A673 (cell line): ENCODE data around the gene SMARCA4. TPM values are rescaled to one million over a fixed set of nuclear protein-coding genes. Genes with fewer than 3 reads are reported as not detected.

Experiments used
- BruUV-seq: library from RNA; stranded (reverse); fragments of 400-500 nt; replicated peaks from 2 replicates; lab custom pipeline; 2021; lab: Mats Ljungman, UMichigan
- CTCF ChIA-PET: fragments of 300-600 bp; sonication (Branson Sonifier 250); formaldehyde crosslinking; loops from one replicate; lab custom pipeline; 2022; ENCODE audit warnings: antibody characterized with exemption; lab: Charles Lee
- POLR2A ChIA-PET: fragments of 300-600 bp; sonication (Branson Sonifier 250); formaldehyde crosslinking; loops from one replicate; lab custom pipeline; 2022; ENCODE audit warnings: antibody characterized with exemption; ENCODE audit not compliant: low non-redundant PET; lab: Charles Lee
- DNase-seq: peaks from one replicate; pipeline ENCODE4 v3.0.0-alpha.2; 2015; ENCODE audit warnings: low spot score
- H3K27ac ChIP-seq: fragments of 200-600 bp; sonication (generic); 2 replicates; pipeline ENCODE4 v1.5.1; 2016; ENCODE audit warnings: mixed run types, low read depth, mild to moderate bottlenecking, mixed read lengths, antibody characterized with exemption, low read length; ENCODE audit not compliant: poor library complexity, severe bottlenecking
- H3K27me3 ChIP-seq: fragments of 200-600 bp; sonication (generic); replicated peaks from 2 replicates; pipeline ENCODE4 v1.6.1; 2017; ENCODE audit warnings: mixed run types, low read depth, mild to moderate bottlenecking, mixed read lengths, antibody characterized with exemption, low read length; ENCODE audit not compliant: insufficient read depth, poor library complexity
- H3K36me3 ChIP-seq: fragments of 200-600 bp; sonication (generic); 2 replicates; pipeline ENCODE4 v1.6.1; 2016; ENCODE audit warnings: mixed run types, mild to moderate bottlenecking, mixed read lengths, antibody characterized with exemption, low read length; ENCODE audit not compliant: insufficient read depth, poor library complexity, severe bottlenecking
- H3K4me1 ChIP-seq: fragments of 200-600 bp; sonication (generic); 2 replicates; pipeline ENCODE4 v1.6.1; 2017; ENCODE audit warnings: mixed run types, mild to moderate bottlenecking, mixed read lengths, antibody characterized with exemption, low read length; ENCODE audit not compliant: insufficient read depth, poor library complexity, severe bottlenecking
- H3K4me3 ChIP-seq: fragments of 200-600 bp; sonication (generic); 2 replicates; pipeline ENCODE4 v1.5.1; 2016; ENCODE audit warnings: low read depth, mixed run types, mild to moderate bottlenecking, mixed read lengths, low read length; ENCODE audit not compliant: poor library complexity, severe bottlenecking
- H3K9me3 ChIP-seq: fragments of 200-600 bp; sonication (generic); 2 replicates; pipeline ENCODE4 v1.6.1; 2016; ENCODE audit warnings: mixed run types, low read depth, mild to moderate bottlenecking, mixed read lengths, antibody characterized with exemption, low read length; ENCODE audit not compliant: poor library complexity, severe bottlenecking
- CTCF ChIP-seq: fragments of 300-800, 200-600 bp; sonication (generic); conservative IDR thresholded peaks from 2 replicates; pipeline ENCODE4 v1.5.1; 2017; ENCODE audit warnings: low read depth, mild to moderate bottlenecking, antibody characterized with exemption, low read length, moderate library complexity, mixed read lengths
- EZH2 ChIP-seq: fragments of 200-600 bp; sonication (generic); IDR thresholded peaks from 2 replicates; pipeline ENCODE4 v1.6.1; 2017; ENCODE audit warnings: borderline replicate concordance, low read depth, mild to moderate bottlenecking, mixed read lengths, antibody characterized with exemption, low read length; ENCODE audit not compliant: poor library complexity, severe bottlenecking
- intact Hi-C: fragments of 100-400 bp; cut with micrococcal nuclease; formaldehyde crosslinking; loops from one replicate; pipeline ENCODE4 v1.10.0; 2022; ENCODE audit not compliant: unreplicated experiment
- total RNA-seq: library from RNA; stranded (reverse); gene quantifications from 2 replicates; pipeline ENCODE4 v1.2.3, GENCODE V29; 2021

Gene SMARCA4
- total RNA-seq, 1 experiment from 2014 or later, result 307 TPM

GRCh38 chr19:10923260-10924112 lies 37.3 kb upstream of the SMARCA4 start:
- no TSS peak for BruUV-seq
- Histone ChIP-seq H3K4me3 (no peak overlapping the region), H3K27me3 (no peaks in the 10 kb centered on the region), H3K9me3 (no peaks in the 10 kb centered on the region), H3K36me3 (peaks cover 37% of the 10 kb centered on the region), H3K27ac (no peak overlapping the region), H3K4me1 (peaks cover 7% of the 10 kb centered on the region)
- intact Hi-C loops, result no loop called here
- TF ChIP-seq EZH2 (no peak), CTCF (no peak)
- CTCF ChIA-PET, result interaction anchor here (0.8 kb wide), 1 partner anchor 51 kb away, joined by 3 read pairs; no protein-coding TSS in a partner anchor
- no peak for DNase-seq
- POLR2A ChIA-PET, result no interaction called here

- no peaks in the 10 kb centered on the region for H3K27me3 ChIP-seq
- no peak overlapping the region for H3K4me3 ChIP-seq
- H3K4me1 ChIP-seq, result peaks cover 11% of the 10 kb centered on the region
- ChIA-PET POLR2A (no interaction called here), CTCF (no interaction called here)
- no peak for DNase-seq
- no peaks in the 10 kb centered on the region for H3K9me3 ChIP-seq
- no peak for TF ChIP-seq EZH2
- BruUV-seq, result no TSS peak
- H3K36me3 ChIP-seq, result peaks cover 31% of the 10 kb centered on the region
- intact Hi-C loops, result no loop called here
- H3K27ac ChIP-seq, result no peak overlapping the region
These were observed 36.2 kb upstream of the SMARCA4 start for GRCh38 chr19:10924597-10924996.

GRCh38 chr19:10927730-10928562 lies 32.9 kb upstream of the SMARCA4 start:
- BruUV-seq, result no TSS peak
- no peaks in the 10 kb centered on the region for H3K9me3 ChIP-seq
- TF ChIP-seq EZH2 (no peak), CTCF (no peak)
- CTCF ChIA-PET, result interaction anchor here (0.6 kb wide), 1 partner anchor 197 kb away, joined by 5 read pairs; no protein-coding TSS in a partner anchor
- peaks cover 15% of the 10 kb centered on the region for H3K4me1 ChIP-seq
- intact Hi-C loops, result loop anchor here (5.0 kb wide), 1 partner anchor 56 kb away; the partner anchor contains the start of gene CARM1
- peak overlapping the region; percentile 80 for H3K27ac ChIP-seq
- POLR2A ChIA-PET, result interaction anchor here (0.5 kb wide), 1 partner anchor 33 kb away, joined by 5 read pairs; no protein-coding TSS in a partner anchor
- peaks cover 14% of the 10 kb centered on the region for H3K36me3 ChIP-seq
- H3K4me3 ChIP-seq, result peak overlapping the region; percentile 93
- no peaks in the 10 kb centered on the region for H3K27me3 ChIP-seq
- no peak for DNase-seq
